ENCODE results near the gene TRAF6. TPM values are rescaled to one million over a fixed set of nuclear protein-coding genes. Genes with fewer than 3 reads are reported as not detected.
"Not testable (repeated sequence)": the region's sequence is repeated elsewhere in the genome, so short reads cannot be mapped to it uniquely, and the experiment has no call there.

TRAF6 gene
- 10 to 100 TPM; 13.5 to 15.0 TPM for total RNA-seq

DNA sequence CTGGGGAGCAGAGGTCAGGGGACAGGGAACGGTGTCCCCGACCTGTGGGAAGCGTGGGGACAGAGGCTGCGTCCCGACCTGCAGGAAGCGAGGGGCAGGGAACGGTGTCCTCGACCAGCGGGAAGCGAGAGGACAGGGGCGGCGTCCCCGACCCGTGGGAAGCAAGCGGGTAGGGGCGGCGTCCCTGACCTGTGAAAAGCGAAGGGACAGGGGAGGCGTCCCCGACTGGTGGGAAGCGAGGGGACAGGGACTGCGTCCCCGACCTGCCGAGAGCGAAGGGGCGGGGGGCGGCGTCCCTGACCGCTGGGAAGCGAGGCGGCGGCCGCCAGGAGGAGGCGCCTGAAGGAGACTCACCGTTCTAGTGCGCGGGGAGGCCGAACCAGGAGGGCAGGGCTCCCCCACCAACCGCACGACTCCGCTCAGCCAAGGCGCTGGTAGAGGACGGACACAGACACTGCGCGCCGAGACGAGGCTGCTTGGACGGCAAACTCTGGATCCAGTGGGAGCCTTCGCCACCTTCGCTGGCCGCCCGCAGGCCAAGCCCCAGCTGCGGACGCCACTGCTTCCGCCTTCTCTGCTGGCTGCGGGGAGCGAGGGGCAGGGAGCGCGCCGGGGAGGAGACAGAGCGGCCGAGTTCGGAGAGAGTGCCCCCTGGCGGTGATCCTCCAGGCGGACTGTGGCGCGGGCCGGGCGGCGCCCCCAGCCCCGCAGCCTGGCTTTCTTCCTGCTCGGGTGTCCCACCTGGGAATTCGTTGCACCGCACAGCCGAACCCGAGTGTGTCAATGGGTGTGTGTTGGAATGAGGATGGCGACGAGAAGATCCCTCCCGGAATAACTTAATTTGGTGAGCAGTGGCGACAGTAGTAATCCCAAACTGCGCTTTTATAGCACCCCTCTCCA lies at the start of gene TRAF6:
TRAF6 (minus strand) TSS at position 579 of the 900 bp plus-strand sequence. CDS start 8,757 bp downstream, outside the sequence.
- ChIA-PET CTCF (interaction anchor here (0.7 to 3.5 kb wide), 6 partner anchors 9 to 688 kb away, joined by 3 to 15 read pairs (median 6); no protein-coding TSS in a partner anchor), POLR2A (no interaction called here)
- Mint-ChIP-seq H3K9me3 (no peaks in the 10 kb centered on the region), H3K36me3 (ENCODE audit: low read depth) (peaks cover 9% of the 10 kb centered on the region), H3K27ac (peak within 1 kb of the TSS; percentile 94), H3K4me3 (peak within 1 kb of the TSS; percentile 95), H3K27me3 (peaks cover 10% of the 10 kb centered on the region), H3K4me1 (peaks cover 31% of the 10 kb centered on the region)
- DNase-seq: peak; percentile 90

- POLR2A ChIA-PET: no interaction called here
- Mint-ChIP-seq H3K36me3 (ENCODE audit: low read depth) (peaks cover 18% of the 10 kb centered on the region), H3K9me3 (peaks cover 18% of the 10 kb centered on the region), H3K4me1 (peaks cover 30% of the 10 kb centered on the region), H3K27ac (peak overlapping the region; percentile 91), H3K27me3 (peaks cover 5% of the 10 kb centered on the region), H3K4me3 (peak overlapping the region; percentile 61)
- no peak for DNase-seq
- CTCF ChIA-PET: no interaction called here
These were observed 48.7 kb upstream of the TRAF6 start for GRCh38 chr11:36558571-36559413.

GRCh38 chr11:36557991-36558390 lies 47.9 kb upstream of the TRAF6 start:
- peaks cover 30% of the 10 kb centered on the region for H3K4me1 Mint-ChIP-seq
- ChIA-PET POLR2A (no interaction called here), CTCF (no interaction called here)
- H3K4me3 Mint-ChIP-seq: peak overlapping the region; percentile 61
- H3K27ac Mint-ChIP-seq: peak overlapping the region; percentile 91
- DNase-seq: no peak
- H3K36me3 Mint-ChIP-seq (ENCODE audit: low read depth): peaks cover 18% of the 10 kb centered on the region
- peaks cover 4% of the 10 kb centered on the region for H3K27me3 Mint-ChIP-seq
- H3K9me3 Mint-ChIP-seq: peaks cover 18% of the 10 kb centered on the region

GRCh38 chr11:36557390-36557789 lies 47.3 kb upstream of the TRAF6 start:
- Mint-ChIP-seq H3K4me1 (peaks cover 30% of the 10 kb centered on the region), H3K36me3 (ENCODE audit: low read depth) (peaks cover 18% of the 10 kb centered on the region), H3K9me3 (peaks cover 18% of the 10 kb centered on the region)
- DNase-seq, H3K4me3 Mint-ChIP-seq, H3K27ac Mint-ChIP-seq, H3K27me3 Mint-ChIP-seq, POLR2A ChIA-PET, CTCF ChIA-PET: not testable (repeated sequence)

- peaks cover 32% of the 10 kb centered on the region for H3K27me3 Mint-ChIP-seq
- ChIA-PET POLR2A (no interaction called here), CTCF (no interaction called here)
- no peak for DNase-seq
- H3K9me3 Mint-ChIP-seq: peaks cover 2% of the 10 kb centered on the region
- no peak overlapping the region for H3K4me3 Mint-ChIP-seq
- H3K36me3 Mint-ChIP-seq (ENCODE audit: low read depth): no peaks in the 10 kb centered on the region
- no peak overlapping the region for H3K27ac Mint-ChIP-seq
- no peaks in the 10 kb centered on the region for H3K4me1 Mint-ChIP-seq
These were observed 40.5 kb upstream of the TRAF6 start for GRCh38 chr11:36550385-36551115.

DNA sequence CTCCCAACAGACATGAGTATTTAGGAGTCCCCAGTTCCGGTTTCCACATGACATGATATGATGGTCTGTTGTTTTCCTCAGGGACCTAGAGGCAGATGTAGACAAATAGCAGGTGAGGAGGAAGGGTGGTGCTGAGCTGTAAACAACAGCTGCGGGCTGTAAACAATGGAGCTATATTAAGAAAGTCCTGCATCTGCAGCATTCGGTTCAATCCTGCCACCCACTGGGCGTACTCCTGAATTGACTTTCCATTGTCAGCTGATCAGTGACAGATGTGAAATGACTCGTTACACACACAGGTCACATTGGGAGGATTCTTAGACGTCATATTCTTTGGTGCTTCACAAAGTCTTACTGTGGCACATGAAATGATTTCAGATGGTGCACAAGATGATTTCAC lies 30.9 kb upstream of the TRAF6 start:
- Mint-ChIP-seq H3K27ac (no peak overlapping the region), H3K9me3 (no peaks in the 10 kb centered on the region), H3K4me1 (peaks cover 7% of the 10 kb centered on the region), H3K27me3 (peaks cover 18% of the 10 kb centered on the region), H3K36me3 (ENCODE audit: low read depth) (no peaks in the 10 kb centered on the region), H3K4me3 (no peak overlapping the region)
- ChIA-PET POLR2A (no interaction called here), CTCF (interaction anchor here (0.9 to 1.0 kb wide), 2 partner anchors 40 to 249 kb away, joined by 3 read pairs; no protein-coding TSS in a partner anchor)
- peak; percentile 50 for DNase-seq

GRCh38 chr11:36534276-36534840 lies 24.3 kb upstream of the TRAF6 start:
- Mint-ChIP-seq H3K9me3 (no peaks in the 10 kb centered on the region), H3K27me3 (peaks cover 14% of the 10 kb centered on the region), H3K36me3 (ENCODE audit: low read depth) (no peaks in the 10 kb centered on the region), H3K27ac (no peak overlapping the region), H3K4me3 (no peak overlapping the region), H3K4me1 (no peaks in the 10 kb centered on the region)
- ChIA-PET CTCF (no interaction called here), POLR2A (no interaction called here)
- DNase-seq: no peak

GRCh38 chr11:36532941-36533601 lies 23.0 kb upstream of the TRAF6 start:
- ChIA-PET CTCF (no interaction called here), POLR2A (no interaction called here)
- Mint-ChIP-seq H3K36me3 (ENCODE audit: low read depth) (no peaks in the 10 kb centered on the region), H3K27ac (no peak overlapping the region), H3K4me1 (no peaks in the 10 kb centered on the region), H3K27me3 (peaks cover 21% of the 10 kb centered on the region), H3K9me3 (no peaks in the 10 kb centered on the region), H3K4me3 (no peak overlapping the region)
- DNase-seq: no peak

GRCh38 chr11:36530840-36531239 lies 20.8 kb upstream of the TRAF6 start:
- H3K4me3 Mint-ChIP-seq: no peak overlapping the region
- H3K27me3 Mint-ChIP-seq: peaks cover 22% of the 10 kb centered on the region

DNA sequence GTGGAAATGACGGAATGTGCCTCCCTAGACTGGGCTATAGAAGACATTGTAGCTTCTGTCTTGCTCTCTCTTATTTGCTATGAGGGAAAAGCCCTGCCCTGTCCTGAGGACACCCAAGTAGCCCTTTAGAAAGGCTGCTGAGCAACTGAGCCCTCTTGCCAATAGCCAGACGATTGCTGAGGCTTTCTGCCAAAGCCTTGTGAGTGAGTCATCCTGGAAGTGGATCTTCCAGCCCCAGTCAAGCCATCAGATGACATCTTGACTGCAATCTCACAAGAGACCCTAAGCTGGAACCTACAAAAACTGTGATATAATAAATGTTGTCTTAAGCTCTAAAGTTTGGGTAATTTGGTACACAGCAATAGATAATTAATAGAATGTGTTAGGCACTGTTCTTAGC lies 3.9 kb upstream of the TRAF6 start:
- no peaks in the 10 kb centered on the region for H3K9me3 Mint-ChIP-seq
- peaks cover 19% of the 10 kb centered on the region for H3K27me3 Mint-ChIP-seq
- H3K4me1 Mint-ChIP-seq: peaks cover 10% of the 10 kb centered on the region
- no peak for DNase-seq
- H3K4me3 Mint-ChIP-seq: no peak overlapping the region
- H3K27ac Mint-ChIP-seq: no peak overlapping the region
- CTCF ChIA-PET: interaction anchor here (1.5 kb wide), 1 partner anchor 21 kb away, joined by 4 read pairs; no protein-coding TSS in a partner anchor
- no peaks in the 10 kb centered on the region for H3K36me3 Mint-ChIP-seq (ENCODE audit: low read depth)
- POLR2A ChIA-PET: no interaction called here

More at GRCh38 chr11:36530840-36531239, 20.8 kb upstream of the TRAF6 start:
- Mint-ChIP-seq H3K36me3 (ENCODE audit: low read depth) (no peaks in the 10 kb centered on the region), H3K9me3 (no peaks in the 10 kb centered on the region), H3K27ac (no peak overlapping the region), H3K4me1 (no peaks in the 10 kb centered on the region)
- POLR2A ChIA-PET: no interaction called here
- CTCF ChIA-PET: no interaction called here
- DNase-seq: no peak

DNA sequence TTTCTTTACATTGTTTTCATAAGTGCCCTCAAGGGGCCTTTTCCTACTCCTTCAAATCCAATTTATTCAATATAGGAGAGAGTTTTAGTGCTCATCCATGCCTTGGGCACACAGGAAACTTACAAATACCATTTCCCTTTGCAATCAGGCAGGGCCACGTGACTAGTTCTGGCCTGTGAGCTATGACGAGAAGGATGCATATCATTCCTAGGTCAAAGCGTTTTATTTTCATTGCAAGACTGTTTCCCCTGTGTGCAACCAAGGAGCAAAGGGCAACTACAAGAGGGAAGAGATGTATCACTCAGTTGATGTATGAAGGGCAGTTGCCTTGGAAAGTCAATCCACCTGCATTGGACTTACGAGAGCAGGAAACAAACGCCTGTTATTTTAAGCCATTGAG lies 1.9 kb upstream of the TRAF6 start:
- Mint-ChIP-seq H3K4me3 (no peak overlapping the region), H3K27ac (no peak overlapping the region), H3K27me3 (peaks cover 11% of the 10 kb centered on the region), H3K36me3 (ENCODE audit: low read depth) (peaks cover 2% of the 10 kb centered on the region), H3K9me3 (no peaks in the 10 kb centered on the region), H3K4me1 (peaks cover 20% of the 10 kb centered on the region)
- DNase-seq: no peak
- POLR2A ChIA-PET: no interaction called here
- CTCF ChIA-PET: no interaction called here

DNA sequence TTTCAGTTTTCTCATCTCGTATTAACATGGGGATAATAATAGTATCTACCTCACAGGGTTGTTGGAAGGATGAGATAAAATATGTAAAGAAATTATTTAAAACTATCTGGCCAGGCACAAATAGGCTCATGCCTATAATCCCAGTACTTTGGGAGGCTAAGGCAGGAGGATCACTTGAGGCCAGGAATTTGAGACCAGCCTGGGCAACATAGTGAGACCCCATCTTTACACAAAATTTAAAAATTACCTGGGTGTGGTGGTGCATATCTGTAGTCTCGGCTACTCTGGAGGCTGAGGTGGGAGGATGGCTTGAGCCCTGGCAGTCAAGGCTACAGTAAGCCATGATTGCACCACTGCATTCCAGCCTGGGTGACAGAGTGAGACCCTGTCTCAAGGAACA lies 990 bp upstream of the TRAF6 start:
- DNase-seq; POLR2A ChIA-PET; H3K36me3 Mint-ChIP-seq (ENCODE audit: low read depth); H3K9me3 Mint-ChIP-seq: not testable (repeated sequence)
- Mint-ChIP-seq H3K4me3 (peak overlapping the region; percentile 95), H3K27me3 (peaks cover 11% of the 10 kb centered on the region), H3K4me1 (peaks cover 22% of the 10 kb centered on the region), H3K27ac (peak overlapping the region; percentile 94)
- CTCF ChIA-PET: interaction anchor here (1.4 to 3.5 kb wide), 4 partner anchors 10 to 219 kb away, joined by 4 to 15 read pairs (median 8); no protein-coding TSS in a partner anchor
